8988T (cell line): Measurements from ENCODE around the gene TTC21A.

Experiments used
- DNase-seq: peaks from one replicate; pipeline ENCODE4 v3.0.0; 2011

The TTC21A gene

DNA sequence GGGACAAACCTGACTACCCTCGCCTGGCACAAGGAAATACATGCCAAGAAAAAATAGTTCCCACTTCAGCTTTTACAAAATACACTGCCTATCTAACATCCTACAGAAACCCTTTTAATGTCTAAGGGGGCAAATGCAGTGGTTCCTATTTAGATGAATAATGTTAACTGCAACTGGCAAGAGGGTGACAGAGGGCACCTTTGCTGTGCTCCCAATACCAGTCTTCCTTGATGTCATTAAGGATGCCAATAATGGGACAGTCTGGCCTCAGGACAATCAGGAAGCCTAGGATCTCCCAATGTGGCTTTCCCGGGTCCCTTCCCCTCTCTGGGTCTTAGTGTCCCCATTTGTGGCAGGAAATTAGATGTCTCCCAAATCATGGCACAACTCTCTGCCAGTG, 32.0 kb downstream of the TTC21A start:
- no peak for DNase-seq

DNA sequence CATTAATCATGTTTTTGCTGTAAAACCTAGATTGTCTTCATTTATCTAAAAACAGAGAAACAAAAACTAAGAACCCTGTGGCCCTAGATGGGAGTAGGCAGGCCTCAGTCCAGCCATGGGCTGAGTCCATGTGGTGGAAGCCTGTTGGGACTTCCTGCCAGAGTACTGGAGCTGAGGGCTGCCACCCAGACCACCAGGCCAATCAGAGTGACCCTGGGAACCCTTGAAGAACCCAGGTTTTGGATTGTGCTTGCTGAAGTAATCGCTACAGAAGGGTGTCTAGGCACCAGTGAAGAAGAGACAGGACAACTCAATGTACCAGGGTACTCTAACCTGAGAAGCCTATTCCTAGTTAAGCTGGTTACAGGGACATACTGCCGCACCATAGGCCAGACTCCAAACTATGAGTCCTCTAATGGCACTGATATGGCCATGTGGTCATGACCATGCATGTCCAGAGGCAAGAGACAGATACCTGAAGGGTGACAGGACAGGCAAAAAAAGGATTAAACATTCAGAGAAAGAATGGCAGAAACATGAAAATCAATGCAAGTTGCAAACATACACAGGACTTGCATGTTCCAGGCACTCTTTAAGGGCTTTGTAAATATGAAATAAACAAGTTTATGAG, 33.0 kb downstream of the TTC21A start:
- DNase-seq, result no peak

DNA sequence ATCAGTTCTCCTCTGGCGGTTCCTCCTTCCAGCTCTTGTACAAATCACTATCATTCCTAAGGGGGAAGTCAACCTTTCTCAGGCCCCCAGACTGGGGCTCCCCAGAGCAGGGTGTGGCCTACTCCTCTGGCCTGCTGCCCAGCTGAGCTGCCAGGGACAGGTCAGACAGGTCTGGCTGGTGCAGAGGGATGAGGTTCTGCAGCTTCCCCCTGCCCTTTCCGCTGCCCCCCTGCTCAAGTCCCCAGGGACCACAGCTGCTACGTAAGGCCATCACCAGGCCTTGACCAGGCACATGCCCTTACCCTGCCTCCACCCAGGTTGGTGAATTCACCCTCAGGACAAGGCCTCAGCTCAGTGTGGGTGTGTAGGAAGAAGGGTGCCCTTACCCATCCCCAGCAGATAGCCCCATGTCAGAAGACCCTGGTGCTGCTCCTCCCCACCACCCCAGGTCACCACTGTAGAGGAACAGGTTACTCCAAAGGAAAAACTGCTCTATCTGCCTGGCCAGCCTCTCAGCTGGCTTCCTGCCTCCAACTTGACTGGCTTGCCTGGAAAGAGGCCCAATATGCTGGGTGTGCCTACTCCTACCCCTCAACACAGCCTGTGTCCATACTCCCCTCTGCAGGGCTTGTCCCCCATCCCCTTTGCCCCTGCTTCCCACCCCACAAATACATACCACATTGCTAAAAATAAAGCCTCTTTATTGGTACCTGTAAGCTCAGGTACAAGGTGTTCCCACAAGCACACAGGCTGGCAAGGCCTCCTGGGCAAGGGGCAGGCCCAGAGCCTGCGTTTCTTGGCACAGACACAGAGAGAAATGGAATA, 33.9 kb downstream of the TTC21A start:
- no peak for DNase-seq

DNA sequence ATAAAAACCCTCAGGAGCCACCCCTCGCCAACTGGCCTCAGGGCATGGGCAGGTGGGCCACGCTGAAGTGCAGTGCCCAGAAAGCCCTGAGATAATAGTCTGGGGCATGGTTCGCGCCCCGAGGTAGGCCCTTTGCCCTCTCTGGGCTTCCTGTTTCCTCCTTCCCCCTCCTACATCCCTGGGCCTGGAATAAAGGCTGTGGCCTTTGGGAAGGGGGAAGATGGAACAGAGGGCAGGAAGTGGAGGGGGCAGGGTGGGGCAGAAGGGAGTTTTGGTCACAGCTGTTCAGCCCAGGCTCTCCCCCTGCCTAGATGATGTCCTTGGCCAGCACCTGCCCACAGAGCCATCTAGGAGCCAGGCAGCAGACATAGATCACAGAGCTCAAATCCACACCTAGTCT, 34.6 kb downstream of the TTC21A start:
- DNase-seq, result no peak

DNA sequence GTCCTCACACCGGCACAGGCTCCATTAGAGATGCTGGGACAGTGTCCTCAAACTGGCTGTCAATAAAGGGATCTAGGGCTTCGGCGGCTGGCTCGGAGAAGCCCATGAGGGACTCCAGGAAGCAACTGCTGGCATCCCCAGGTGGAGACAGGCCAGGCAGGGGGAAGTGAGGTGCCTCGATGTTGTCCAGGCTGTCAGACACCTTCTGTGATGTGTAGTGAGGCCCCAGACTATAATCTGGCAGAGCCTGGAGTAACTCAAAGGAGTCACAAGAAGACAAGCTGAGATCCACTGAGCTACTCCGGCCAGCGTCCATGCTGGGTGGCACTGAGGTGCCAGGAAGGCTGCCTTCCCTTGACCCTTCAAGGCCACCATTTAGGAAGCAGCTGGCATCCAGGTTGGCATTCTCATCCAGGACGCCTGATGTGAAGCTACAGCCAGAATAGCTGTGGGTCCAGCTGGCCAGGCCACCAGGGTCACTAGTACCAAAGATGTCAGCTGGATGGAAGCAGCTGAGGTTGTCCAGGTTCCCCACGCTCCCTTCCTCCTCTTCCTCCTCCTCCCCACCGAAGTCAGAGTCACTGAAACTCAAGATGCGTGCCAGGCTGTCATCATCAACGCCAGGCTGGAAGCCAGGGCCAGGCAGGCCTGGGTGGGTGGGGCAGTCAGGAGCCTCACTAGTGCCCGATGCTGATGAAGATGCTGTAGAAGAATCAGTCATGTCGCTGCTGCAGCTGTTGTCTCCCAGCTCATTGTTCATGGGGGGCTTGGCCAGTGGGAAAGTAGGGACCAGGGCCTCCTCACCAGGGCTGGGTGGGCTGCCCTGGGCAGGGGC, 35.8 kb downstream of the TTC21A start:
- no peak for DNase-seq

DNA sequence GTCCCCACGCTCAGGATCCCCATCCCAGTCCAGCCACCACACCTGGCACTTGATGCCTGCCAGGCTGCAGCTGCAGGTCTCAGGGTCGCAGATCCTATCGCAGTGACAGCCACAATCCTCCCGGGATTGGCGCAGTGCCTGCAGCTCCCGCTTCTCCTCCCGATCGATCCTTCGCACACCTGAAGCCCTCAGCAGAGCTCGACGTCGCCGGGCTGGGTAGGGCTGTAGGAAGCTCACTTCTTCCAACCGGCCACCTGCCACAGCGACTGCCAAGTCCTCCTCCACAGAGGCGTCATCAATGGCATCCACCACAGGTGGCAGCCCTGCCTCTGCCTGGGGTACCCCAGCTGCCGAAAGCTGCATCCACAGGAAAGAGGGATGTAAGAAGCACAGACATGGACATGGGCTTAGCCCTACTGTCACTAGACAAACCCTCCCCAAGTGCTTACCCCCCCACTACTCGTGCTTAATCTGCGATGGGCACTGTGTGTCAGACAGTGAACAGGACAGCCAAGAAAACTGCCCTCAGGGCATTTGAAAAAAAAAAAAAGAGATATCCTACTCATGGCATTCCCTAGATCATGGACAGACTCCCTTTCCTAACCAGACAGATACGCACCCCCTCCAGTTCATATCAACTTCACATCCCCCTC, 36.7 kb downstream of the TTC21A start:
- no peak for DNase-seq

DNA sequence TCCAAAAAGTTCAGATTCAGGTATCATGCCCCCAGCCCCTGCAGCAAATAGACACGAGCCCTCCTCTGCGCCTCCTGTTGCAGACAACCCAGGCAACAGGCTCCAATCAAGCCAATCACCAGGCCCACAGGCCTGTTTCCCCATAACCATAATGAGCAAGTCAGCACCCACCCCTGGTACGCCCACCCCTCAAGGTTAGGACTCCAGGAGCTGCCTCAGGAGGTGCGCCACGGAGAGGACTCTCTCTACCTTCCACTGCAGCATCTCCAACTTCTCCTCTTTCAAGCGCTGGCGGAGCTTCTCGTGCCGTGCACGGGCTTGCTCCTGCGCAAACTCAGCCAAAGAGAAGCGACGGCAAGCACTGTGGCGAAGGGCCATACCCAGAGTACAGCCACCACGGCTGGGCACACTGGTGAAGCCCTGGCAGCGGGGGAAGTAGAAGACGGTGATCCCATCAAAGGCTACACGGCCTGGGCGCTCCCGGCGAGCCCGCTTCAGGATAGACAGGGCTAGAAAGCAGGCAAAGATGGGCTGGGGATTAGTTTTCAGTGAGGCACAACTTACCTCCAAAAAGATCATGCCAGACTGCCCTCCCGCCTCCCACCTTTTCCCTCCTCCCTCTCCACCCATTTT, 37.4 kb downstream of the TTC21A start:
- no peak for DNase-seq

DNA sequence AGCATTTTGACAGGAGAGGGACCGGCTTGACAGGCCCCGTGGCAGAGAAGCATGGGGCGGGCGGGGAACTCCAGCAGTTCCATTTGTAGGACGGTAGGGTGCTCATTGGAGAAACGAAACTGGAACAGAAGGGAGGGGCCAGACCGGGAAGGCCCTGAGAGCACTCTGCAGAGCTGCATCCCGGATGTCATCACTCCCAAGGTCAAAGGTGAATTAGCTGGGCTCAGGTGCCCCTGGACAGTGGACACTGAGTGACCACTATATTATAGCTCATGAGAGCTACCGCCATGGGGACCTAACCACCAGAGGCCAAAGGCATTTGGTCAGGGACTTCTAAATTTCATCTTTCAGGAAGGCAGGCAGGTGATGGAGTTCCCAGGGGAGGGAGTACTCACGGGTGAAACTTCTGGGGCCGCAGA, 38.6 kb downstream of the TTC21A start:
- DNase-seq, result no peak

DNA sequence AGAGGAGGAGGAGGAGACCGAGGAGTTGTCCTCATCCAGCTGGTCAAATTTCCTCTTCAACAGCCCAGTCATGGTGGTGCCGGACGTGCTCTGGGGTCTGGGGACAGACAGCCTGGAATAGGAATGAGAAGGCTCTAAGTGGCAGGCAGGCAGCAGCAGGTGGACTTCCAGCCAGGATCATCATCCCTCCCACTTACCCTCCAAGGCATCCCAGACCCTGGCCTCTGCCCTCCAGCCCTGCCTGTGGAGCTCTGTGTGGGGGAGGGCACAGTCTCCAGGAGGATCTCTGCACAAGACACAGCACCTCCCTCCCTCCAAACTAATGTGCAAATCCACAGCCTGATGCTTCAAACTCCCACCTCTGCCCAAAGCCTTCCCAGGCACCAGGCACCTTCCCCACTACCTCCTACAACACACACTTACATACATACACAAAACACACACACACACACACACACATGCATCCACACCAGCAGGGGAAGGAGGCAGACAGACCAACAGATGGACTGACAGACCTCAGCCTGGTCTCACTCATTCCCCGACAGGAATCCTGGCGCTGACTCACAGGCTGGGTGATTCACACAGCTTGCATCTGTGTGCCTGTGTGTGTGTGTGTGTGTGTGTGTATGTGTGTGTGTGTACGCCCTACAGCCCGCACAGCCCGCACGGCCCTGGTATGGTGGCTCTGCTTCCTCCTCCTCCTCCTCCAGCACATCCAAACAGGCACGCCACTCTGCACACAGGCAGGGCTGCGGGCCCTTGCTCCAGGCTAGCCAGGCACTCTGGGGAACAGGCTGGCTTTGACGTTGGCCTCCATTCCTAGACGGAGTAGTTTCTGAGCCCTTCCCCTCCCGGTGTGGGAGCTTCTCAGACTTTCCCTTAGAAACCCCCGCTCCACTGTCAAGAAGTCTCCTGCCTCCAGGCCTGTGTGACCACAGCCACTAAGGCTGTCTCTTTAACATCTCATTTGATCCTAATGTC, 39.4 kb downstream of the TTC21A start:
- peak; percentile 84 for DNase-seq

DNA sequence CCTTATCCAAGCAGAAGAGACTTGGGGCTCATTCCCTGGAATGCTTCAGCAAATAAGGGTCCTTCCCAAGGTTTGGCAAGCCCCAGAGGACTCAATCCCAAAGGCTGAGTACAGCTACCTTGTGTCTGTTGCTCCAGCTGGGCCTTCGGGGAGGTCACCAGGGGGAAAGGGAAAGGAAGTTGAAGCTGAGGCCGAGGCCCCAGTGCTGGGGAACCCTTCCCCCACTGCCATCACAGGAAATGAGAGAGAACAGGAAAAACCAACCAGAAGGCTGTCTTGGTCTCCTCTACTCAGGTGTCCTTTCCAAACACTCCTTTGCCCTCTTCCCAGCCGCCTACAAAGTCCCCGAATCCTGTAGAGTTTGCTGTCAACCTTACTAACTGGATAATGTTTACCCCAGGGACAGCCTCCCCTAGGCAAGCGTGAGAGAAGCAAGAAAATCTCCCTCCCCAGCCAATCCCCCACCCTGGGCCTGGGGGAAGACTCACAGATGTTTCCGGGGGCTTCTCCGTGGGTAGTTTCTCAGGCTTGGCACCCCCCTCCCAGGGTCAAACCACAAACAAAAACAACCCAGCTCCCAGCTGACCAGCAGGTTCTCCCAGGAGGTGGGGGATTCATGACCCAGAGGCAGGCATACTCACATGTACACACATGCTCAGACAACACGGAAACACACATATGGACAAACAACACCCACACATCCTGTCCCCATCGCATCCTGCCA, 40.4 kb downstream of the TTC21A start:
- no peak for DNase-seq

DNA sequence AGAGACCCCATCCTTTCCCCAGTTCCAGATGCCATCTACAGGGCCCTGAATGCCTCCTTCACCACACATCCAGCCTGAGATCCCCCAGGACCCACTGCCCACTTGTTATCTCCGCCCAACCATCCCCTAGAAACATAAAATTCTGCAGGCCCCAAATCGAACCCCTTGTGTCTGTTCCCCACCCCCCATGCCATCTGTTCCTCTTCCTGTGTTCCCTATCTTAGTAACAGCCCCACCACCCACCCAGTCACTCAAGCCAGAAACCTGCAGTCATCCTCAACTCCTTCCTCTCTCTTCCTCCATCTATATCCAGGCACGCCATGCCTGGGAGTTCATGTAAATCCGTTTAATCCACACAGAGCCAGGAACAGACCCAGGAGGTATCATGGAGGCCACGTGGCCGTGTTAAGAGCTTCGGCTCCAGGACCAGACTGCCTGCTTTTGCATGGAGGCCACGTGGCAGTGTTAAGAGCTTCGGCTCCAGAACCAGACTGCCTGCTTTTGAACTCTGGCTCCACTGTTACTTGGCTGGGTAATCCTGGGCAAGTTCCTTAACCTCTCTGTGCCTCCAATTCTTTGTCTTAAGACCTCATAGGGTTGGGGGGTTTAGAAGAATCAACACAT, 41.1 kb downstream of the TTC21A start:
- no peak for DNase-seq

DNA sequence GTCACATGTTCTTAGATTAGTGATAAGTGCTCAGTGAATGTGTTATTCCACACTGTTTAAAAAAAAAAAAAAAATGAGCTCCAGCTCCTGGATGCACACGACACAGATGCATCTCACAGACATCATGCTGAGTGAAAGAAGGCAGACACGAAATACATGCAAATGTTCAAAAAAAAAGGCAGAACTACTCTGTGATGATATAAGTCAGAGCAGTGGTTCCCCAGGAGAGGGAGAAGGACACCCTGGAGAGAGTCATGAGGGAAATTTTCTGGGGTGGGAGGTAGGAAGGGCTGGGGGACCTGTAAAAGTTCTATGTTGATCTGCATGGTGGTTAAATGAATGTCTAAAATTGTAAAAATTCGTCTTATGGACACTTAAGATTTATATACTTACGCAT, 41.6 kb downstream of the TTC21A start:
- DNase-seq, result no peak

DNA sequence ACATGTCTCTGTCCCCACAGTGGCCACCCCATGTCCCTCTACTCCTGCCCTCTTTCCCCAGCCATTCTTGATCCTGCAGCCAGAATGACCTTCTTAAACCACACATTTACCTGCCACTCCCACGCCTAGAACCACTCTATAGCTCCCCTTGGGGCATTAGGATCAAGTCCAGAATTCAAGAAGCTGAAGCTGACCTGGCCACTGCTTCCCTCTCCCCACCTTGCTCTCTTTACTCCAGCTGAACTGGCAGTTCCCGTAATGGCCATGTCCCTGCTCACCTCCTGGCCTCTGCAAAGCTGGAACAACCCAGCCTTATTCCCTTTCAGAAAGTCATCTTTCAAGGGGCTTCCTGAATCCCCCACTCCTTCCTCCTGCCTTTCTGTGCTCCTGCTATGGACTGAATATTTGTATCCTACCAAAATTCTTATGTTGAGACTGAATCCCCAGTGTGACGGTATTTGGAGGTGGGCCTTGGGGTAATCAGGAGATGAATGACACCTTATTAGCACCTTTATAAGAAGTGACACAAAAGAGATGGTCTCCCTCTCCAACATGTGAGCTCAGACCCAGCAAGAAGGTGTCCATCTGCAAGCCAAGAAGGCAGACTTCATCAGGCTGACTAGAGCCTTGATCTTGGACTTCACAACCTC, 42.1 kb downstream of the TTC21A start:
- DNase-seq, result no peak

DNA sequence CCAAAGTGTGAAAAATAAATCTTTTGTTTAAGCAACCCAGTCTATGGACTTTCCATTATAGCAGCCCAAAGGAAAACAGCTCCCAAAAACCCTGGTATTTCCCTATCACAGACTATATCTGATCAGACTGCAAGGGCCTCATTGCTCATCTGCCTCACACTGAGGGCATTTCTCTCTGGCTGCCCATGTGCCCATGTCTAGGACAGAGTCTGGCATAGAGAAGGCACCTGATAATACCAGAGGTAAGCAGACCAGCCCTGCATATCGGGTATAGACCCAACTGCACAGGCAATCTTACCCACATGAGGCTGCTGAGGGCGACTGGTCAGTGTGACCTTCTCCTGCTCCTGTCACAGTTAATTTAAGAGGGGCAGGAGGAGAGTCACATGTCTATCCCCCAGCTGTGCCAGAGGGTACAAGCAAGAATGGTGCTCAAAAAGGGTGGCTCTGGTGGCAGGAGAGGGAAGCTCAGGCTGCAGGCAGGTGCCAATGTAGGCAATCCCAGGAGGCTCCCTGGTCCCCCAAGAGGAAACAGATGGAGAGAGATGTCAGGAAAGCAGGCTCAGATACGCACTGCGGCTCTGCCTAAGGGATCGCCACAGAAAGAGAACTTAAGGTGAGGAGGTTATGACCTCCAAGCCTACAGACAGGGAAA, 42.8 kb downstream of the TTC21A start:
- no peak for DNase-seq

DNA sequence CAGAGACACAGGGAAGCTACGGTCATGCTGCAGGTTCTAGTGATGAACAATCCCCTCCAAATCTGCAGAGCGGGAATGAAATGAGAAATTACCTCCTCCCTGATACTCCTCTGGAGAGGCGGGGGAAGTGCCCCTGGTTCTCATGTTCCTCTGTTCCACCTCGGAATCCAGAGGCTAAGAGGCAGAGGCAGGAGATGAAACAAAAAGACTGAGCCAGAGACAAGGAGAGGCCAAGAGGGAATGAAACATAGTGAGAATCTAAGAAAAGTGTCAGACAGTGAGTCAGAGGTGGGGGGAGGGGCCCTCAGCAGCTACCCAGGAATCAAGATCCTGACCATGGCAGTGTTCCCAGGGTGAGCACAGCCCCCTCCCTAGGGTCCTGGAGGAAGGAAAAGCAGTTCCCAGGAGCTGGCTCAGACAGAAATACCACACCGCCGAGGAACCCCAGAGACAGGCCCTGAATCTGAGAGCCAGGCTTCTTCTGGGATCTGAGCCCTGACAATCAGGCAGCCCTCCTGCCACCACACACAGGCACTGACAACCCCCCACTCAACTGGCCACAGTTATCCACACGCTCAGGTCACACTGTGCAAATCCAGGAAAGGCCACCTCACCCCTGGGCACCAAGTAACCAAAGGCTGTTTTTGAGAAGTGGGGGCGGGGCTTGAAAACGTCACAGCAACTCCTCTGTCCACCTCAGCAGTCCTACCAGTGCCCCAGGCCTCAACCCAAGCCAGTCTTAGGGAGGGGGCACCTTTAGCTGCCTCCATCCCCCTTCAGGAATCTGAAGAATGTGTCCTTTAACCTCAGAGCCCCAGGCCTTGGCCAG, 43.5 kb downstream of the TTC21A start:
- DNase-seq, result no peak

DNA sequence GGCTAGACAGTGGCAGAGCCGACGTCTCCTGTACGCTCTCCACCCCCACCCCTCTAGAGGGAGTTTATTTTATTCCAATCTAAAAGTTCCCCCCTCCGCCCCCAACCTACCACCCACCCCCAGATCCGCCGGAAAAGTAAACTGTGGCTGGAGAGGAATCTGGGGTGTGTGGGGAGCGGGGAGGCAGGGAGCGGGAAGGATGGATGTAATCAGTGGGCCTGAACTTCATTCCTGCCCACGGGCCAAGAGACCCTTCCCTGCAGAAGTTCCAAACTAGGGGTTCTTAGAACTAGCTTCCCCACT, 46.4 kb downstream of the TTC21A start:
- DNase-seq, result no peak

DNA sequence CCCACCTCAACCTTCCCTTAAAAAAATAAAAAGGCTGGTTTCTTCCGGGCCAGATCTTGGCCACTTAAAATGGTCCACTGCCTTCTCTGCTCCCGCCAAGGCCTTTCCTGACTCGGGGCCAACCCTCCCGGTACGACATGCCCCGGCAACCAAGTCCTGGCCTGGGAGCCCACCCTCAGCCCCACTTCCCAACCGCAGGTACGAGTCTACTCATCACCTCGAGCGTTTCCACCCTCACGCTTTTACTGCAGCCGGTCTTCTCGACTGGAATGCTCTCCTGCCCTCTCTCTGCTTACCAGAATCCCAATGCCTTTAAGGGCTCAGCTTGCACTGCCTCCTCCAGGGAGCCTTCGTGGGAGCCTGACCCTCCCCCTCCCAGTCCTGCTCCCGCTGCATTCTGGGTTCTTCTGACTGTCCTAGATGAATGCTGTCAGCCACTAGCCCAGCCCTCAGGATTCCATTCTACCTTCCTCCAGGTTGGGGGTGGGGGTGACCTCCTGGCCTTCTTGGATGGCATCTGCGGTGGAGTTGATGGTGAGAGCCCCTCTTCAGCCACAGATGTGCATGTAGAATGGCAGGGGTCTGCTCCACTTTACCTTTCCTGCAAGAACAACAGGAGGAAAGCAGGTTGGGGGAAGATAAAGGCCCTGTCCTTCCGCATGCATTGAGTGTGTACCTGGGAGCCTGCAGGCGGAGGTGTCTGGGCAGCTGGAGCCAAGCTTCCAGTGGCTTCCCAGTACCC, 47.0 kb downstream of the TTC21A start:
- DNase-seq, result no peak

DNA sequence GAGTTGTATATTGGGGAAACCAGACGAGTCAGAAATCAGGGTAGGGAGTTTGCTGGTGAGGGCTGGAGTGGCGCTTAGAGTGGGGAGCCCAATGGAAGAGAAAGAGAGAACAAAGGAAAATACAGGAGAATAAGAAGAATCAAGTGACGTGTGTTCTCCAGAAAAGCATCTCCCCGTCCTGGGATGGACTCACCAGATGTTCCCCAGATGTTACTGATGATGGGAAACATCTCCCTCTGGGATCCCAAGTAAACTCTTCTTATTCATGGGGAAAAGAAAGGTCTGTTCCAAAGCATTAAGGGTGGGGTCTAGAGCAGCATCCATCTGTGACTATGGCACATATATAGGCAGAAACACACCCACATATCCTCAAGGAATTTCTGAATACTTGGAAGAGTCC, 48.9 kb downstream of the TTC21A start:
- DNase-seq, result no peak
